ENCODE results near the gene FNTB.
A peak's percentile ranks its signal among the peaks of the same experiment; 100 is the strongest.

FNTB gene

GRCh38 chr14:64986648-64987437, at the start of gene FNTB:
Gene FNTB (plus strand): TSS chr14:64986895. CDS start chr14:64986954, 59 bp downstream.
- peak; percentile 96 for DNase-seq

GRCh38 chr14:64937171-64937820, 49.4 kb upstream of the FNTB start:
- DNase-seq, result no peak

- DNase-seq, result no peak
These were observed 48.9 kb upstream of the FNTB start for GRCh38 chr14:64937821-64938193.

DNA sequence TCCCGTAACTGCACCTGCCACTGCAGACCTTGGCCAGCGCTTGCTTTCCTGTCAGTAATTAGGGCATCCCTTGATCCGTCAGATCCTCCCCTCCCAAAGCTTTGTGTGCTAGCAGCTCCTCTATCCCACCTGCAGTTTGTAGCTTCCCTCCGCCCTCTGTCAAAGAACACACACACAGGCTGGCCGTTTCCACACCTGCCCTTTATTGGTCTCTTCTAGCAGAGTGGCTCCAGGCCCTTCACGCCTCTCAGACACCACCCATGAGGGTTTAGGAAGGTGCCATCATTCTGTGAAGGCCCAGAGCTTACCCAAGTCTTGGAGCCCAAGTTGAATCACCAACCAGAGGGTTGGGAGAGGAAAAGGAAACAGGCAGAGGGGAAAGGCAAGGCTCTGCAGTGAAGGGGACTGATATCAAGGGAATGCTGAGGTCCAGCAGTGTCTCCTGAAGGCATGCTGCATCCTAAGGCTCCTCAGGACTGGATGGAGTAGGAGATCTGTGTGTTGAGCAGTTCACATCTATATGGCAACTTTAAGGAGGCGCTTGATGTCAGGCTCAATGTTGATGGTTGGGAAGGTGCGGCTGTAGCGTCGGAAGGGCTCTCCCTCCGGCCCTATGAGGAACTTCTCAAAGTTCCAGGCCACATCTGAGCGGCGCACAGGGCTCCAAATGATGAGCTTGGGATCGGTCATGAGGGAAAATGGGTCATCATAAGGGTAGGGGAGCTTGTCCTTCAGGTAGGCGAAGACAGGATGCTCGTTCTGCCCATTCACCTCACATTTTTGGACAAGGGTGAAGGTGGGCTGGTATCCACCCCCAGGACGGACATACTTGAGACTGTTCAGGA, 47.5 kb upstream of the FNTB start:
- DNase-seq, result no peak

- no peak for DNase-seq
These were observed 46.9 kb upstream of the FNTB start for GRCh38 chr14:64939817-64940190.

GRCh38 chr14:64940336-64940910, 46.3 kb upstream of the FNTB start:
- no peak for DNase-seq

DNA sequence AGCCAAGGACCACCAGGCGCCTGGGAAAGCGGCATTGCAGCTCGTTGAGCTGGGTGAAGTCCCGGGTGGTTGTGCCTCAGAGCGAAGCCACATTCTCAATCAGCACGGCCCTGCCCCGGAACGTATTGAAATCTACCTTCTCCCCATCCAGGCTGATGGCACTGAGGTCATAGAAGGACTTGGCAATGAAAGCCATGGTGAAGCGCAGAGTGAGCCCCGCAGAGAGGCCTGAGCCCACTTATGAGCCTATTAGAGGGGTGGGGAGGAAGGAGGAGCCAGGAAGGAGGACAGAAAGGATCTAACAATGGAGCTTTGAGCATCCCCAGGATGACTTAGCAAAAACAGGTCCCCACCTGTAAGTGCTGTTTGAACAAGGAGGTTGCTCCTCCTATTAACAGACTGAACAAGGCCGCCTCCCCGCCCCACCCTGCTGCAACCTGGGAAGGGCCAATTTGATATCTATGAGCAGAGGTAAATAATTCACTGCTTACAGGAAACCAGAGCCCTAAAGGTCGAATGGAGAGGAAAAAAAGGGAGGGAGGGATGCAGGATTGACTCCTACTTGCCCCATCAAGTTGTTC, 44.1 kb upstream of the FNTB start, which contains the start of gene GPX2:
TSS of gene GPX2 (minus strand) at position 215 of the 581 bp plus-strand sequence. CDS start at position 196, 19 bp downstream.
- DNase-seq, result no peak

DNA sequence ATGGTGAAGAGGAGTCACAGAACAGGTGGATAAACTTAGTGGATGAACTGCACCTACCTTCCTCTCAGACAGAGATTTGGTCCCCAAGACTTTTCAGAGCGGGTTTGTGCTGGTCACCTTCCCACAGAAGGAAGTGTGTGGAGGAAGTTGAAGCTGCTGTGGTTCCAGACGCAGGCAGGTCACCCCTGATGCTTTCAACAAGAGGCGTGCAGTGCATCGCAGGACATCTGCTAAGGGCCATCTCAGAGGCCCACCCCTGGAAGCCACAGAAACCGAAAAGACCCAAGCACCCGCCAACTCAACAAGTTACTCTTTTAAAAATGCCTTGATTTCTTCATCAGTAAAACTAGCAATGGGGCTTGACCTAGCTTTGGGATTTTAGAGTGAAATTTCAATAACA, 43.1 kb upstream of the FNTB start:
- DNase-seq, result no peak

DNA sequence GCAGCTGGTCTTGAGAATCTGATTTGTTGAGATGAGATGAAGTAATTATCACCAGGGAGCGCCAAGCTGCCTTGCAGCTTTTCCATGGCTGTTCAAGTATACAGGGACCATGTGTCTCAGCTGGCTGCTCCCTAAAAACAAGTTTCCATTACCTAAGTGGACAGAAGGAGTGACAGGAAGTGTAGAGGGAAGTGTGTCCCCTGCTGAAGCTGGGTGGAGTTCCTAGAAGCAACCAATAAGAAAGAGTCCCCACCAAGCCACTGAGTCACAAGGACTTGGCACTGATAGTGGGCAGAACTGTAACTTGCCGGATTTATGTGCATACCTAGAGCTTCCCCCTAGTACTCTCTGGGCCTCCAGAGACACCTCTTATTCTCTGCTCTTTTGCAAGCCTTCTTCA, 42.7 kb upstream of the FNTB start:
- no peak for DNase-seq

- DNase-seq, result no peak
These were observed 41.8 kb upstream of the FNTB start for GRCh38 chr14:64944861-64945260.

DNA sequence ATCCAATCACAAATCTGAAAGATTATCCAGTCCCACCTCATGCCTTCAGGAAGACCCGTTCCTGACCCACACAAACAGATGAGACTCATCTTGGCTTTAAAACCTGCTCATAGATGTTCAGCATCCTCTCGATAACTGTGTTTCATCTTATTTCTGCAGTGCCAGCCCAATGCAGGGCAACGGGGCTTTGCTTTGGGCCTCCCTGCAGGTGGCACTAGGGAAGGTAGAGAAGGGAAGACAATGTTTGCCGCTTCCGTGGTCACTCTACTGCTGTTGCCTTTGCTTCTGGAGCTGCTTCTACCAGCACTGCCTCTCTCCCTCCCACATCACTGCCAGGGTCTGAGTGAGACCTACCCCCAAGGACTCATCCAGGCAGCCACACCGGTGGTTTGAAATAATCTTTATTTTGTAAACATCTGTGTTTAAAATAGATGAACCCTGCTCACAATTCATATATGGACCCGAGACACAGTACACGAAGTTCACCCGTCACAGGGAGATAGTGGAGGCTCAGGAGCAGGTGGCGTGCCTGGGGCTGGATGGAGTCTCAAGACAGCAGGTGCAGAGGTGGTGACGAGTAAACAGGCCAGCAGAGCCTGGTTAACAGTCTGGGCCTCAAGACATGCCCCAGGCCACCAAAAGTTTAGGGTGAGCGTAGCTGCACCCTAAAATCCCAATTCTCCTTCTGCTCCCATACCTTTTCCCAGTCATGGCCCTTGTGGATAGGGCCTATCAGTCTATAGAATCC, 41.1 kb upstream of the FNTB start:
- DNase-seq, result no peak

GRCh38 chr14:64946310-64947045, 40.2 kb upstream of the FNTB start:
- no peak for DNase-seq

DNA sequence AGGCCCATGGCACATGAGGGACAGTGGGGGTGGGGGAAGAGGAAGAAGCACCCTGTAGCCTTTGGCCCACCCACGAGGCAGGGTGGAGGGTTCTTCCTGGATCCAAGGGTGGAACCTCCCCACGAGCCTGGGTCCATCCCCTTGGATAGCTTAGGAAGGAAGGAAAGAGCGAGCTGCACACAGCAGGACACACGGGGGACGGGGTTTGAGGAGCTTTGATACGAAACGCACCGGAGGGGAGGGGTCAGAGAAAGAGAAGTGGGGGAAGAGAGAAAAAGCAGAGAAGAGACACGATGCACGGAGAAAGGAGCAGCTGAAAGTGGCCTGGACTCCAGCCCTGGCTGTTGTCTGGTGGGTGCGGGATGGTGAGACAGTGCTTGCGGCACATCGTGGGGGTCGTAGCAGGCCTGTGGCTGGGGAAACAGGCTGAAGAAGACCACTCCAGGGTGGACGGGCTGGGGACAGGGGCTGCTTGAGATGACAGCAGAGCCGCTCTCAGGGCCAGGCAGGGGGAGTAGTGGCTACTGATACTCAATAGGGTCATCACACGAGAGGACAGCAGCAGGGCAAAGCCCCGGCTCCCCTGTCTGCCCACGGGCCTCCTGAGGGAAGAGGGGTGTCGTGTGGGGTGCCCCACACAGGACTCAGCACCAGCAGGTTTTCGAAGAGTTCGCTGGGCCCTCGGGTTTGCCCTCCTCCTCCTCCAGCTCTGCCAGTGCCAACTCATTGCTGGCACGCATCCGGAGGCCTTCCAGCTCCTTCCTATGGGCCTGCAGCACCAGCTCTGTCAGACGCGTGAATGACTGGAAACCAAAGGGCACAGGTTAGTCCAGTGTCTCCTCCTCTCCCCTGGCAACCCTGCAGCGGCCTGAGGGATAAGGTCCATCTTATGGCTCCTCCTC, 38.7 kb upstream of the FNTB start:
- DNase-seq, result no peak

GRCh38 chr14:64948612-64949210, 38.0 kb upstream of the FNTB start:
- DNase-seq, result no peak

GRCh38 chr14:64950889-64951288, 35.8 kb upstream of the FNTB start:
- DNase-seq, result no peak

DNA sequence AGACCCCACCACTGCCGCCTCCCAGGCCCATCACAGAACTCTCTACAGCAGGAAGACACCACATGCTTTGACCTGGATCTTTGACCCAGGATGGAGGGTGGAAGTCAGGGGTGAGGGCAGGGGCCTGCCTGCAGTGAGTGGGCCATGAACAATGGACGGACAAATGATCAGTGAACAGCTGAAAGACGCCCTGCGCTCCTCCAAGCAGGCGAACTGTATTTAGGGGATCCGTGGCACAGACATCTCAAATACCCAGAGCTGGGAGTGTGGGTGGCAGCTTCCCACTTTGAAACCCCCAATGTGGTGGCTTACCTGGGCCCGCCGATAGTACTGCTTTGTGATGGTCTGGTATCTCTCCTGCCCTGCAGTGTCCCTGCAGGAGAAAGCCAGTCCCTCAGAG, 35.4 kb upstream of the FNTB start:
- DNase-seq, result no peak

GRCh38 chr14:64951724-64952123, 35.0 kb upstream of the FNTB start:
- no peak for DNase-seq

- peak; percentile 44 for DNase-seq
These were observed 33.9 kb upstream of the FNTB start for GRCh38 chr14:64952598-64953309.

DNA sequence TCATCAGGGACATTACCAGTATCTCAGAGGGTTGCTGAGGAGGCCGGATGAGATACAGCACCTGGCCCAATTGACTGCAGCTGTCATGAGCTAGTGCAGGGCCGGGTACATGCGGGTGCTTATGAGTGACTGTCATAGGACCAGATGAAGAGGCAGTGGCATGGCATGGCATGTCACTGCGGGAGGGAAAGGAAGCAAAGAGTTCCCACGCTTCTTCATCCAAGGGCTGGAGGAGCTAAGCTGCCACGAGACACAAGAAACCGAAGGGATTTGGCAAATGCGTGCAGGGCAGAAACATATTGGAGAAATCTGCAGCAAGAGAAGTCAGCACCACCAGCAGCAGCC, 33.4 kb upstream of the FNTB start:
- no peak for DNase-seq

Data from suppressor macrophage treated with lipopolysaccharide for 4 hours (primary cell).